ENCODE measurements around the gene NECAB3.
A peak's percentile ranks its signal among the peaks of the same experiment; 100 is the strongest.

The NECAB3 gene

GRCh38 chr20:33679758-33680485 lies 5.7 kb upstream of the NECAB3 start:
- ChIA-PET CTCF (interaction anchor here (0.9 to 1.6 kb wide), 2 partner anchors 11 to 12 kb away, joined by 3 to 8 read pairs; no protein-coding TSS in a partner anchor), POLR2A (ENCODE audit: low non-redundant PET) (no interaction called here)
- no peak for DNase-seq (ENCODE audit: low spot score)
- peak overlapping the region; percentile 42 for H3K27ac ChIP-seq
- TF ChIP-seq CTCF (conservative IDR thresholded peaks at IDR 0.05; ENCODE audit: low read depth): no peak

GRCh38 chr20:33677991-33678702 lies 3.9 kb upstream of the NECAB3 start:
- POLR2A ChIA-PET (ENCODE audit: low non-redundant PET): no interaction called here
- peak overlapping the region; percentile 42 for H3K27ac ChIP-seq
- no peak for TF ChIP-seq CTCF (conservative IDR thresholded peaks at IDR 0.05; ENCODE audit: low read depth)
- no peak for DNase-seq (ENCODE audit: low spot score)
- CTCF ChIA-PET: interaction anchor here (1.7 kb wide), 1 partner anchor 11 kb away, joined by 10 read pairs; the partner anchor contains the start of gene ACTL10

- peak overlapping the region; percentile 84 for H3K27ac ChIP-seq
- no peak for TF ChIP-seq CTCF (conservative IDR thresholded peaks at IDR 0.05; ENCODE audit: low read depth)
- CTCF ChIA-PET: interaction anchor here (1.7 kb wide), 1 partner anchor 9 kb away, joined by 10 read pairs; the partner anchor contains the start of gene ACTL10
- DNase-seq (ENCODE audit: low spot score): no peak
- POLR2A ChIA-PET (ENCODE audit: low non-redundant PET): no interaction called here
These were observed 2.7 kb upstream of the NECAB3 start for GRCh38 chr20:33676652-33677645.

- peak overlapping the region; percentile 84 for H3K27ac ChIP-seq
- DNase-seq (ENCODE audit: low spot score): no peak
- no peak for TF ChIP-seq CTCF (conservative IDR thresholded peaks at IDR 0.05; ENCODE audit: low read depth)
- ChIA-PET POLR2A (ENCODE audit: low non-redundant PET) (no interaction called here), CTCF (interaction anchor here (0.9 kb wide), 1 partner anchor 9 kb away, joined by 5 read pairs; the partner anchor contains the start of gene ACTL10)
These were observed 1.9 kb upstream of the NECAB3 start for GRCh38 chr20:33676121-33676520.

GRCh38 chr20:33675136-33675959 lies 1.1 kb upstream of the NECAB3 start:
- no peak for DNase-seq (ENCODE audit: low spot score)
- POLR2A ChIA-PET (ENCODE audit: low non-redundant PET): interaction anchor here (1.0 kb wide), 1 partner anchor 44 kb away, joined by 3 read pairs; the partner anchor contains the start of gene PXMP4
- no peak for TF ChIP-seq CTCF (conservative IDR thresholded peaks at IDR 0.05; ENCODE audit: low read depth)
- CTCF ChIA-PET: interaction anchor here (0.6 to 0.9 kb wide), 2 partner anchors 8 to 230 kb away, joined by 3 to 5 read pairs; partner anchors contain the start of gene ACTL10
- peak overlapping the region; percentile 84 for H3K27ac ChIP-seq

Measured in RWPE1 (cell line).